ENCODE results near the gene SLAMF6. TPM values are rescaled to one million over a fixed set of nuclear protein-coding genes. Genes with fewer than 3 reads are reported as not detected.

SLAMF6 gene
- total RNA-seq, 1 donor from 2014 or later, result not detected

- Mint-ChIP-seq H3K27me3 (ENCODE audit: unreplicated experiment) (peaks cover 2% of the 10 kb centered on the region), H3K27ac (ENCODE audit: unreplicated experiment) (no peak overlapping the region), H3K9me3 (ENCODE audit: unreplicated experiment) (no peaks in the 10 kb centered on the region), H3K36me3 (ENCODE audit: unreplicated experiment) (no peaks in the 10 kb centered on the region), H3K4me1 (ENCODE audit: low read depth, unreplicated experiment) (no peaks in the 10 kb centered on the region), H3K4me3 (ENCODE audit: unreplicated experiment) (no peak overlapping the region)
- TF ChIP-seq CTCF (IDR thresholded peaks at IDR 0.05; ENCODE audit: partially characterized antibody, unreplicated experiment), result no peak
- no peak for DNase-seq
Measured at GRCh38 chr1:160438935-160439334, 84.1 kb downstream of the SLAMF6 start.

- no peaks in the 10 kb centered on the region for H3K4me1 Mint-ChIP-seq (ENCODE audit: low read depth, unreplicated experiment)
- H3K4me3 Mint-ChIP-seq (ENCODE audit: unreplicated experiment), result no peak overlapping the region
- no peaks in the 10 kb centered on the region for H3K9me3 Mint-ChIP-seq (ENCODE audit: unreplicated experiment)
Measured at GRCh38 chr1:160438317-160438918, 84.6 kb downstream of the SLAMF6 start.

GRCh38 chr1:160437432-160438316 lies 85.4 kb downstream of the SLAMF6 start:
- no peak for TF ChIP-seq CTCF (IDR thresholded peaks at IDR 0.05; ENCODE audit: partially characterized antibody, unreplicated experiment)
- Mint-ChIP-seq H3K27ac (ENCODE audit: unreplicated experiment) (no peak overlapping the region), H3K4me1 (ENCODE audit: low read depth, unreplicated experiment) (no peaks in the 10 kb centered on the region), H3K27me3 (ENCODE audit: unreplicated experiment) (peaks cover 2% of the 10 kb centered on the region), H3K36me3 (ENCODE audit: unreplicated experiment) (no peaks in the 10 kb centered on the region), H3K4me3 (ENCODE audit: unreplicated experiment) (no peak overlapping the region), H3K9me3 (ENCODE audit: unreplicated experiment) (no peaks in the 10 kb centered on the region)
- DNase-seq, result no peak

More at GRCh38 chr1:160438317-160438918, 84.6 kb downstream of the SLAMF6 start:
- no peak for TF ChIP-seq CTCF (IDR thresholded peaks at IDR 0.05; ENCODE audit: partially characterized antibody, unreplicated experiment)
- no peak for DNase-seq
- Mint-ChIP-seq H3K27me3 (ENCODE audit: unreplicated experiment) (peaks cover 2% of the 10 kb centered on the region), H3K27ac (ENCODE audit: unreplicated experiment) (no peak overlapping the region), H3K36me3 (ENCODE audit: unreplicated experiment) (no peaks in the 10 kb centered on the region)

GRCh38 chr1:160436966-160437365 lies 86.1 kb downstream of the SLAMF6 start:
- DNase-seq, result no peak
- H3K9me3 Mint-ChIP-seq (ENCODE audit: unreplicated experiment), result no peaks in the 10 kb centered on the region
- H3K4me1 Mint-ChIP-seq (ENCODE audit: low read depth, unreplicated experiment), result no peaks in the 10 kb centered on the region
- TF ChIP-seq CTCF (IDR thresholded peaks at IDR 0.05; ENCODE audit: partially characterized antibody, unreplicated experiment), result no peak
- H3K36me3 Mint-ChIP-seq (ENCODE audit: unreplicated experiment), result no peaks in the 10 kb centered on the region
- H3K4me3 Mint-ChIP-seq (ENCODE audit: unreplicated experiment), result no peak overlapping the region
- H3K27me3 Mint-ChIP-seq (ENCODE audit: unreplicated experiment), result peaks cover 2% of the 10 kb centered on the region
- H3K27ac Mint-ChIP-seq (ENCODE audit: unreplicated experiment), result no peak overlapping the region

Other genes with a start within 250 kb of the SLAMF6 start
- 48.8 TPM for gene PEX19, start 238.1 kb downstream of the SLAMF6 start, total RNA-seq (ENCODE audit: unreplicated experiment)
- 263 TPM for gene COPA, start 180.0 kb downstream of the SLAMF6 start, total RNA-seq (ENCODE audit: unreplicated experiment)
- gene NCSTN, start 179.9 kb downstream of the SLAMF6 start, total RNA-seq (ENCODE audit: unreplicated experiment), result 121 TPM
- gene NHLH1, start 156.2 kb downstream of the SLAMF6 start, total RNA-seq (ENCODE audit: unreplicated experiment), result 1,198 TPM
- gene VANGL2, start 122.7 kb downstream of the SLAMF6 start, total RNA-seq (ENCODE audit: unreplicated experiment), result 79.4 TPM
- gene CD84, start 56.2 kb upstream of the SLAMF6 start, total RNA-seq (ENCODE audit: unreplicated experiment), result not detected
- not detected for gene SLAMF1, start 123.8 kb upstream of the SLAMF6 start, total RNA-seq (ENCODE audit: unreplicated experiment)
- gene CD48, start 188.6 kb upstream of the SLAMF6 start, total RNA-seq (ENCODE audit: unreplicated experiment), result not detected
- gene SLAMF7, start 216.0 kb upstream of the SLAMF6 start, total RNA-seq (ENCODE audit: unreplicated experiment), result not detected